SJSA1 (cell line): ENCODE data around the gene OSM. TPM values are rescaled to one million over a fixed set of nuclear protein-coding genes. Genes with fewer than 3 reads are reported as not detected.
"Not testable (repeated sequence)": the region's sequence is repeated elsewhere in the genome, so short reads cannot be mapped to it uniquely, and the experiment has no call there.

Experiments used
- DNase-seq, 2 experiments: peaks; one replicate each; pipeline ENCODE4 v3.0.0-alpha.2; 2015 to 2020; ENCODE audit warnings: low spot score in 2 of 2, low read depth in 1 of 2
- H3K27ac ChIP-seq: fragments of 250-450 bp; sonication (Bioruptor Pico); 2 replicates; pipeline ENCODE4 v1.5.1; 2020; ENCODE audit warnings: mild to moderate bottlenecking, moderate library complexity
- H3K27me3 ChIP-seq: fragments of 250-450 bp; sonication (Bioruptor Pico); replicated peaks from 2 replicates; pipeline ENCODE4 v1.5.1; 2020; ENCODE audit warnings: mild to moderate bottlenecking, moderate library complexity
- H3K36me3 ChIP-seq: fragments of 250-450 bp; sonication (Bioruptor Pico); 2 replicates; pipeline ENCODE4 v1.5.1; 2020; ENCODE audit warnings: mild to moderate bottlenecking
- H3K4me1 ChIP-seq: fragments of 250-450 bp; sonication (Bioruptor Pico); replicated peaks from 2 replicates; pipeline ENCODE4 v1.6.1; 2021; ENCODE audit warnings: mild to moderate bottlenecking
- H3K4me3 ChIP-seq: fragments of 250-450 bp; sonication (Bioruptor Pico); 2 replicates; pipeline ENCODE4 v1.5.1; 2020; ENCODE audit warnings: mild to moderate bottlenecking
- H3K9me3 ChIP-seq: fragments of 250-450 bp; sonication (Bioruptor Pico); replicated peaks from 2 replicates; pipeline ENCODE4 v1.5.1; 2020; ENCODE audit warnings: mild to moderate bottlenecking
- total RNA-seq: library from RNA; depleted of rRNA; stranded (reverse); fragments of >200 nt; shearing (Covaris generic); gene quantifications from 2 replicates; pipeline ENCODE4 v1.2.3, GENCODE V29; 2014; rRNA removed

Gene OSM
- total RNA-seq, 1 experiment from 2014 or later = not detected

DNA sequence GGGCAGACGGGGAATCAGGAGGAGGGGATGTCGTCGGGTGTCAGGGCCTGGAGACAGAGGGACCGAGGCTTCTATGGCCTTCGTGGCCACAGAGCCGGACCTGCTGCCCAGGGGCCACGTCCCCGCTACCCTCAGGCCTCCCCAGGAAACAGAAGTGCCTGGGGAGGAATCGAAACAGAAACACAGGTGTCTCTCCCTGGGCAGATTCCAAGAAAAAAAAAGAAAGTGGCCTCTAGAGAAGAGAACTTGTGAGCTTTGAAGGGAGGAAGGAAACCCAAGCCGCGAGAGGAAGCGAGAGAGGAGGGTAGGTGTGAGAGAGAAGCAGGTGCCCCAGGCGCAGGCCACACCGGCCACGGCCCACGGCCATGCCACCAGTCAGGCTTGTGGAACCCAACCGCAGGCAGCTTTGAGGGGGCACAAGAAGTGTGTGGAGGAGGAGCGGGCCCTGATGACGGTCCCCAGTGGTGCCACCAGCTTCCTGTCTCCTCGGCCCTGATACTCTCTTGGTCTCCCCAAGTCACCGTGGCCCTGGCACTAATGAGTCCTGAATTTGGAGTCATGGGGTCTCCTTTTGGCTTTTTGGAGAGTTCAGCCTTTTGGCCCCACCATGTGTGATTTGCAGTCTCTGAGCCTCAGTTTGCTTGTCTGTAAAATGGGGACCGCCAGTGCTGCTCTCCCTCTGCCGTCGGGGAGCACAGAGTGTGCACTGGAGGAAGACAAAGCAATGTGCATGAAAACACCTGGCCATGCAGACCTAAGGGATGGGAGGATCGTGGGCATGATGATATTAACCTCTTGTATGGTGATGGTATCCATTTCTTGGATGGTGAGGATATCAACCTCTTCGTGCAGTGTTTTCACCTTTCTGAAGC, 45.3 kb downstream of the OSM start:
- Histone ChIP-seq H3K36me3 (no peaks in the 10 kb centered on the region), H3K27ac (no peak overlapping the region), H3K9me3 (no peaks in the 10 kb centered on the region; the same call in 1 of the 2 replicates), H3K4me3 (no peak overlapping the region), H3K27me3 (no peaks in the 10 kb centered on the region), H3K4me1 (peaks cover 31% of the 10 kb centered on the region)
- no peak for DNase-seq

DNA sequence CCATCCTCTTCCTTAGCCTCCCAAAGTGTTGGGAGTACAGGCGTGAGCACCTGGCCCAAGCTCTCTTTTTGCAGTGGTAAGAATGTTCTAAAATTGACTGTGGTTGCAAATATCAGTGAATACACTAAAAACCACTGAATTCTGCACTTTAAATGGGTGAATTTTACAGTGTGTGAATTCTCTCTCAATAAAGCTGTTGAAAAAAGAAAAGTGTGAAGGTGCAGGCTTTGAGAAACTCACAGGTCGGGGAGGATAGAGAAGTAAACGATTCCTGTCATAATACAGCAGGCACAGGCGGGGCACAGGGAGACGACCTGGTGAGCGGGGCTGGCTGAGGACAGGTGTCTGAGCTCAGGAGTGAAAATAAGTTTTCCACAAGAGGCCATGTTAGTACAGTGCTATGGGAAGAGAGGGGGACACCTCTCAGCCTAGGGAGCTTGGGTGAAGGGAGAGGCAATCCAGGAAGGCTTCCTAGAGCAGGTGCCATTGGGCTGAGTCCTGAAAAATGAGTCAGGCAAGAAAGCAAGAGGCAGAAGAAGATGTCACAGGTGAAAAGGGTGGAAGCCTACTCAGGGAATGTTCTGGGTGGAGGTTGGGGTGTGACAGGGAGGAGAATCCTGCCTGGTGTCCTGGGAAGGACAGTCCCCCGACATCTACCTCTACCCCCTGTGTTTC, 46.2 kb downstream of the OSM start:
- H3K4me3 ChIP-seq = no peak overlapping the region
- DNase-seq = no peak
- no peaks in the 10 kb centered on the region; the same call in 1 of the 2 replicates for H3K9me3 ChIP-seq
- no peaks in the 10 kb centered on the region for H3K27me3 ChIP-seq
- peaks cover 22% of the 10 kb centered on the region for H3K4me1 ChIP-seq
- H3K27ac ChIP-seq = no peak overlapping the region
- H3K36me3 ChIP-seq = no peaks in the 10 kb centered on the region

DNA sequence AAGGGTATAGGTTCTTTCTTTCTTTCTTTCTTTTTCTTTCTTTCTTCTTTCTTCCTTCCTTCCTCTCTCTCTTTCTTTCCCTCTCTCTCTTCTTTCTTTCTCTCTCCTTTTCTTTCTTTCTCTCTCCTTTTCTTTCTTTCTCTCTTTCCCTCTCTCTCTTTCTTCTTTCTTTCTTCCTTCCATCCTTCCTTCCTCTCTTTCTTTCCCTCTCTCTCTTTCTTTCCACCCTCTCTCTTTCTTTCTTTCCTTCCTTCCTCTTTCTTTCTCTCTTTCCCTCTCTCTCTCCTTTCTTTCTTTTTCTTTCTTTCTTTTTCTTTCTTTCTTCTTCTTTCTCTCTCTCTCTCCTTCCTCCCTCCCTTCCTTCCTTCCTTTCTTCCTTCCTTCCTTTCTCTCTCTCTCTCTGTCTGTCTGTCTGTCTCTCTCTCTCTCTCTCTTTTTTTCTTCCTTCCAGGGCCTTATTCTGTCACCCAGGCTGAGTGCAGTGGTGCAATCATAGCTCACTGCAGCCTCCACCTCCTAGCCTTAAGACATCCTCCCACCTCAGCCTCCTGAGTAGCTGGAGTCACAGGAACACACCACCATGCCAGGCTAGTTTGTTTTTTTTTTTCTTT, 46.9 kb downstream of the OSM start:
- Histone ChIP-seq H3K4me1 (peaks cover 15% of the 10 kb centered on the region), H3K27me3 (no peaks in the 10 kb centered on the region), H3K36me3 (no peaks in the 10 kb centered on the region), H3K4me3 (no peak overlapping the region), H3K9me3 (no peaks in the 10 kb centered on the region), H3K27ac (no peak overlapping the region)
- no peak for DNase-seq

DNA sequence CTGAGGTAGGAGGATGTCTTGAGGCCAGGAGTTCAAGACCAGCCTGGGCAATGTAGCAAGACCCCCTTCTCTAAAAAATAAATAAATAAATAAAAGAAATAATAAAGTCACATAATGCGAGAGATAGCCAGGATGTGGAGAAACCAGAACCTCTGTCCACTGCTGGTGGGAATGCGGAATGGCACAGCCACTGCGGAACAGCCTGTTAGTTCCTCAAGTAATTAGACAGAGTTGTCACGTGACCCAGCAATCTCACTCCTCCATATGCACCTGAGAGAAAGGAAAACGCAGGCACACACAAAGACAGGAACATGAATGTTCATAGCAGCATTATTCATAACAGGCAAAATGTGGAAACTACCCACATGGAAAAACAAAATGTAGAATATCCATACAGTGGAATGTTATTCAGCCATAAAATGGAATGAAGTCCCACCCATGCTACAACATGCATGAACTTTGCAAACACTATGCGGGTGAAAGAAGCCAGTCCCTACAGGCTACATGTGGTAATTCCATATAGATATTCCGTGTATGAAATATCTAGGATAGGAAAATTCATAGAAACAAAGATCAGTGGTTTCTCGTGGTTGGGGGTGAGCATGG, 47.5 kb downstream of the OSM start:
- no peak overlapping the region for H3K4me3 ChIP-seq
- no peak overlapping the region for H3K27ac ChIP-seq
- no peak for DNase-seq
- H3K27me3 ChIP-seq = no peaks in the 10 kb centered on the region
- no peaks in the 10 kb centered on the region for H3K36me3 ChIP-seq
- H3K4me1 ChIP-seq = peaks cover 8% of the 10 kb centered on the region
- H3K9me3 ChIP-seq = no peaks in the 10 kb centered on the region

DNA sequence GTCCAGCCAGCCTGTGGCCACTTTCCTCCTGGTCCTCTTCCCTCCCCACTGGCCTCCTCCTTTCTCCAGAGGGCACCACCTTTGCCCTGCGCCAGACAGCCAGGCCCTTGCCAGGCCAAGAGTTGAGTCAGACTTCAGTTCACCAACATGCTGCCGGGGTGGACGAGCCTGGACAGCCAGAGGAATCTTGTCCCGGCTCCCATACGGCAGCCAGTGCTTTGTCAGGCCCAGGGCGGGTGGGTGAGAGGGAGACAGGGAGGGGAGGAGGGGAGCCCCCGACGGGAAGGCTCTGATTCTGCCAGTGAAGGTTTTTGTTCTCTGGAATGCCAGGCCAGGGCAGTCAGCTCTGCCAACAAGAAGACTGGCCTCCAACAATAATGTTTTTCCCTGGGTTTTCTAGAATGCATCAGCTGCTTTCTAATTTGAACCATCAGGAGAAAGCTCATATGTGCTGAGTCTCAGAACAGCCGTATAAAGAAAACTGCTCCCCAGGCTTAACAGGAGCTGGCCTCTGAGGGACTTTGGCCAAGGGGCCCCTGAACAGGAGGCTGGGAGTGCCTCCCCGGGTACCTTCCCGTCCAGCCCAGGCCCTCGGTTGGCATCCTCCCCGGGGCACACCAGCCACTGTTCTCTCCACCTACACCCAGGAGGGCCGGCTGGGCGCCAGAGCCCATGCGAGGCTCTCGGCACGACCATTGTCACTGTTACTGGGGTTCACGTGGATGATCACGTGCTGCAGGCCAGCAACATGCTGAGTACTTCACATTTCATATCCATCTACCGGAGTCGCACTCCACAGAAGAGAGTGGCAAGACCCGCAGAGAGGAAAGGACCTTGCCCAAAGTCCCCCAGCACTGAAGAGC, 48.7 kb downstream of the OSM start:
- Histone ChIP-seq H3K9me3 (no peaks in the 10 kb centered on the region), H3K27me3 (no peaks in the 10 kb centered on the region), H3K27ac (no peak overlapping the region), H3K36me3 (no peaks in the 10 kb centered on the region), H3K4me3 (no peak overlapping the region), H3K4me1 (peaks cover 8% of the 10 kb centered on the region)
- no peak for DNase-seq

DNA sequence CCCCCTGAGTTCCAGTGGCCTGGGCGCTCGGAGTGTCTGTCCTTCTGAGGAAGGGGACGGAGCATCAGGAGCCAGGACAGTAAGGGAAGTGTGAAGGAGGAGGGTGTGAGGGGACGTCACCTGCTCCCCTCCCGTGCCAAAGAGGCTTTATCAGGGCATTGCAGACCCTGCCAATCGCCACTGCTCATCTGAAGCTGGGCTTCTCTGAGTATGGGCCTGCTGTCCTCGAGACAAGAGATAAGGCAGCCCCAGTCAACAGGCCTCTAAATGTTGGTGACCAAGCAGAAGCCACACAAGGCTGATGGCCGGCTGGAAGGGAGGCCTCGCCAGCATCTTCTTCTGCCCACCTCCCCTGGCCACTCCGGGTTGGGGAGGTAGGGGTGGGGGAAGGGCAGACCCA, 49.9 kb downstream of the OSM start:
- Histone ChIP-seq H3K9me3 (no peaks in the 10 kb centered on the region), H3K27ac (no peak overlapping the region), H3K36me3 (no peaks in the 10 kb centered on the region), H3K4me3 (no peak overlapping the region), H3K27me3 (no peaks in the 10 kb centered on the region), H3K4me1 (peaks cover 20% of the 10 kb centered on the region)
- DNase-seq = no peak

DNA sequence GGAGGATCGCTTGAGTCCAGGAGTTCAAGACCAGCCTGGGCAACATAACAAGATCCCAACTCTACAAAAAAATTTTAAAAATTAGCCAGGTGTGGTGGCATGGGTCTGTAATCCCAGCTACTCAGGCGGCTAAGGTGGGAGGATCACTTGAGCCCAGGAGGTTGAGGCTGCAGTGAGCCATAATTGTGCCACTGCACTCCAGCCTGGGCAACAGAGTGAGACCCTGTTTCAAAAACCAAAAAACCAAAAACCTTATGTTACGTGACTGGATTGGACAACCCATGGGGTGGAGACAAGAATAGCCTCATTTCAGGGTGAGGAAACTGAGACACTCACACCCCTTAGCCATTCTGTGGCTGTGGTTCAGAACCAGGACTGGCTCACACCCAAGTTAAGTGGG, 50.4 kb downstream of the OSM start:
- H3K27me3 ChIP-seq, H3K27ac ChIP-seq, DNase-seq, H3K4me3 ChIP-seq, H3K9me3 ChIP-seq, H3K36me3 ChIP-seq: not testable (repeated sequence)
- H3K4me1 ChIP-seq = peaks cover 24% of the 10 kb centered on the region

DNA sequence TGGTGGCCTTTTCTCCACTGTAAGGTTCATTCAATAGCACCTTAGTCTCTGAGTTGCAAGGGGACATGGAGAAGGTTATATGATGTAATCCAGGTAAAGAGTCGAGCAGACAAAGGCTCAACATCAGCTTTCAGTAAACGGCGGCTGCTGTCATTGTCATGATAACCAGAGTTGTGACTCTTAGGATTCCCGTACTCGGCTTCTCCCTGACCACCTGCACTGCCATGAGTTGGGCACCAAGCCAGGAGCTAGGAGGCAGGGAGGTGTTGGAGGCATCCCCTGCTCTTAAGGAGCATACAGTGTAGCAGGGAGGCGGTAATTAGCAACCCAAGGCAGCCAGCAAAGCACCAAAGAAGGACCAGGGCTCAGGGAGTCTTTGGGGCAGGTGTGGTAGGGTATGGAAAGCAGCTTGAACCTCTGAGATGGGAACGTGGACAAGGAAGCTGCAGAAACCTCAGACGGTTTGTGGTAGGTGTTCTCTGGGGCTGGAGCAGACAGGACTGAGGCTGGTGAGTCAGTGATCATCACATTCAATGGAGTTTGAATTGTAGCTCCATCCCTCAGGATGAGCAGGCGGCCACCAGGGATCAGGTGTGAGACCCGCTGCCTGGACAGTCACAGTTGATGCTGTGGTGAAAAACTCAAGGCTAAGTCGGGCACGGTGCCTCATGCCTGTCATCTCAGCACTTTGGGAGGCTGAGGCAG, 51.8 kb downstream of the OSM start:
- Histone ChIP-seq H3K27ac (no peak overlapping the region), H3K4me1 (peaks cover 38% of the 10 kb centered on the region), H3K4me3 (no peak overlapping the region), H3K9me3 (no peaks in the 10 kb centered on the region), H3K27me3 (no peaks in the 10 kb centered on the region), H3K36me3 (no peaks in the 10 kb centered on the region)
- no peak for DNase-seq

DNA sequence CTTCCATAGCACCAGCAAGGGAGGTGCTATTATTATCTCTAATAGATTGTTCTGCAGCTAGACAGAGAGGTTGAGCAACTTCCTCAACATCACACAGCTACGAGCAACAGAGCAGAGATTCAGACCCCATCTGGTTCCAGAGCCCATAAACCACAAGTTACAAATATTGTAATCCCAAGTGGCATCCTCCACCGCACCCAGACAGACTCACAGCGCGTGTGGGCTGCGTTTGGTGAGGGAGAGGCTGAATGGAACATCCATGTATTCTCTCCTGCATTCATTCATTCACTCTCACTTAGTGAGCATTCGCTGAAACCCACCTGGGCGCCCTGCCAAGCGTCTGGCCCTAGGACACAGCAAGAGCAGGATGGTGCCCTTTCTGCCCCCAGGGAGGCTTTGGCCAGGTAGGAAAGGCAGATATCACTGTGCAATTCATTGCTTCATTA, 53.6 kb downstream of the OSM start:
- no peaks in the 10 kb centered on the region for H3K27me3 ChIP-seq
- H3K27ac ChIP-seq = peak overlapping the region; percentile 53
- peaks cover 56% of the 10 kb centered on the region for H3K4me1 ChIP-seq
- H3K9me3 ChIP-seq = no peaks in the 10 kb centered on the region
- peak; percentile 77 to 79 for DNase-seq
- H3K36me3 ChIP-seq = no peaks in the 10 kb centered on the region
- H3K4me3 ChIP-seq = no peak overlapping the region

Other genes with a start within 250 kb of the OSM start
- not detected in 2 replicates for gene HORMAD2, start 186.4 kb downstream of the OSM start, total RNA-seq
- gene LIF, start 20.1 kb downstream of the OSM start, total RNA-seq = 1.4 and 5.5 TPM in 2 replicates
- 9.1 and 10.8 TPM in 2 replicates for gene CASTOR1, start 22.7 kb upstream of the OSM start, total RNA-seq
- gene TBC1D10A, start 60.1 kb upstream of the OSM start, total RNA-seq = 17.4 and 18.1 TPM in 2 replicates
- 12.1 and 37.2 TPM in 2 replicates for gene SF3A1, start 90.0 kb upstream of the OSM start, total RNA-seq
- gene CCDC157, start 90.2 kb upstream of the OSM start, total RNA-seq = 1.9 and 4.5 TPM in 2 replicates
- 9.2 and 9.5 TPM in 2 replicates for gene RNF215, start 120.6 kb upstream of the OSM start, total RNA-seq
- gene SEC14L2, start 130.2 kb upstream of the OSM start, total RNA-seq = 3.4 and 16.2 TPM in 2 replicates
- 46.2 and 48.6 TPM in 2 replicates for gene MTFP1, start 158.9 kb upstream of the OSM start, total RNA-seq
- gene SEC14L3, start 205.2 kb upstream of the OSM start, total RNA-seq = not detected in 2 replicates
- not detected in 2 replicates for gene SEC14L4, start 238.8 kb upstream of the OSM start, total RNA-seq